Spleen (tissue), 7 donors: Measurements from ENCODE around the gene RHBDL1.

Experiments
- POLR2A ChIP-seq, 3 donors: fragments of 450-650 bp; IDR thresholded peaks; one replicate each; pipeline ENCODE4 v1.5.1; 2017; ENCODE audit warnings: antibody characterized with exemption in 3 of 3, mild to moderate bottlenecking in 1 of 3
- TF ChIP-seq, protein P1 (sequence below), 11 experiments: fragments of 200-600 bp in 7 of 11; fragments of 450-650 bp in 4 of 11; sonication (generic) in 4 of 11; IDR thresholded peaks in 8 of 11; conservative IDR thresholded peaks in 3 of 11; 1 replicate in 7 of 11; 2 replicates in 4 of 11; pipeline versions ENCODE4 v1.4.0 to v1.8.0; 2016 to 2021; ENCODE audit warnings: antibody characterized with exemption in 11 of 11, inconsistent platforms in 4 of 11, mild to moderate bottlenecking in 1 of 11
- donor health status: DM: no; HTN: no; CAD: no; lungs with moderate emphysema.
- donor health status: DM: no; HTN: no; CAD: no.
- donor health status: DM: no; HTN: no; CAD: no.

GRCh38 chr16:708019-708418, 32.5 kb downstream of the RHBDL1 start:
- TF ChIP-seq, protein P1, sequence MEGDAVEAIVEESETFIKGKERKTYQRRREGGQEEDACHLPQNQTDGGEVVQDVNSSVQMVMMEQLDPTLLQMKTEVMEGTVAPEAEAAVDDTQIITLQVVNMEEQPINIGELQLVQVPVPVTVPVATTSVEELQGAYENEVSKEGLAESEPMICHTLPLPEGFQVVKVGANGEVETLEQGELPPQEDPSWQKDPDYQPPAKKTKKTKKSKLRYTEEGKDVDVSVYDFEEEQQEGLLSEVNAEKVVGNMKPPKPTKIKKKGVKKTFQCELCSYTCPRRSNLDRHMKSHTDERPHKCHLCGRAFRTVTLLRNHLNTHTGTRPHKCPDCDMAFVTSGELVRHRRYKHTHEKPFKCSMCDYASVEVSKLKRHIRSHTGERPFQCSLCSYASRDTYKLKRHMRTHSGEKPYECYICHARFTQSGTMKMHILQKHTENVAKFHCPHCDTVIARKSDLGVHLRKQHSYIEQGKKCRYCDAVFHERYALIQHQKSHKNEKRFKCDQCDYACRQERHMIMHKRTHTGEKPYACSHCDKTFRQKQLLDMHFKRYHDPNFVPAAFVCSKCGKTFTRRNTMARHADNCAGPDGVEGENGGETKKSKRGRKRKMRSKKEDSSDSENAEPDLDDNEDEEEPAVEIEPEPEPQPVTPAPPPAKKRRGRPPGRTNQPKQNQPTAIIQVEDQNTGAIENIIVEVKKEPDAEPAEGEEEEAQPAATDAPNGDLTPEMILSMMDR (IDR thresholded peaks at IDR 0.05 in 8 of 11, conservative IDR thresholded peaks at IDR 0.05 in 3 of 11), result no peak
- no peak for TF ChIP-seq POLR2A (IDR thresholded peaks at IDR 0.05)
